ENCODE results near the gene NAA40. TPM values are rescaled to one million over a fixed set of nuclear protein-coding genes. Genes with fewer than 3 reads are reported as not detected.

Gene NAA40
- total RNA-seq, 1 experiment from 2014 or later, result 44.4 TPM

DNA sequence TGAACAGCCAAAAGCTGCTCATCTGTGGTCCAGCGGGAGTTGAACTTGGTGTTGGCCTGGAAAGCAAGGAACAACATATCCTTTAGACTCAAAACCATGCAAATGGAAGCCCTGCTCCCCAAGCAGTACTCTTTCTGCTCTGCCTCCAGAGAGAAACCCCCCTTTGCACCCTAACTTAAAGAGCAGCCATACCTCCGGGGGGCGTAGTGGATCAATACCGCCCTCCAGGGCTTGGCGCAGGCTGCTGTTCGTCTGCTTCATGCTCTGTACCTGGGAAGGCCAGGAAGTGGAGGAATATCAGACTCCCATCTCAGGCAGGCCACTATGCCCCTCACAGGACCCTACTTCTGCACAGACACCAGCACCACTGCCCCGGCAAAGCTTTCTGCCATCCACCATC is 26.1 kb upstream of the NAA40 start:
- TF ChIP-seq, protein P1, sequence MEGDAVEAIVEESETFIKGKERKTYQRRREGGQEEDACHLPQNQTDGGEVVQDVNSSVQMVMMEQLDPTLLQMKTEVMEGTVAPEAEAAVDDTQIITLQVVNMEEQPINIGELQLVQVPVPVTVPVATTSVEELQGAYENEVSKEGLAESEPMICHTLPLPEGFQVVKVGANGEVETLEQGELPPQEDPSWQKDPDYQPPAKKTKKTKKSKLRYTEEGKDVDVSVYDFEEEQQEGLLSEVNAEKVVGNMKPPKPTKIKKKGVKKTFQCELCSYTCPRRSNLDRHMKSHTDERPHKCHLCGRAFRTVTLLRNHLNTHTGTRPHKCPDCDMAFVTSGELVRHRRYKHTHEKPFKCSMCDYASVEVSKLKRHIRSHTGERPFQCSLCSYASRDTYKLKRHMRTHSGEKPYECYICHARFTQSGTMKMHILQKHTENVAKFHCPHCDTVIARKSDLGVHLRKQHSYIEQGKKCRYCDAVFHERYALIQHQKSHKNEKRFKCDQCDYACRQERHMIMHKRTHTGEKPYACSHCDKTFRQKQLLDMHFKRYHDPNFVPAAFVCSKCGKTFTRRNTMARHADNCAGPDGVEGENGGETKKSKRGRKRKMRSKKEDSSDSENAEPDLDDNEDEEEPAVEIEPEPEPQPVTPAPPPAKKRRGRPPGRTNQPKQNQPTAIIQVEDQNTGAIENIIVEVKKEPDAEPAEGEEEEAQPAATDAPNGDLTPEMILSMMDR (conservative IDR thresholded peaks at IDR 0.05), result no peak
- DNase-seq, result no peak
- H2BK15ac ChIP-seq (ENCODE audit: low read depth, low read length), result no peak overlapping the region

More for the DNA sequence above, 26.1 kb upstream of the NAA40 start:
- Mint-ChIP-seq H3K27ac (peak overlapping the region in 2 of 3 experiments; percentile 57 to 91; a peak in 3 of 7 replicates), H3K4me3 (no peak overlapping the region; a peak in 1 of 5 replicates), H3K4me1 (peaks cover 27 to 50% of the 10 kb centered on the region in 2 experiments), H3K36me3 (ENCODE audit: insufficient read depth in 1 of 3, low read depth in 3 of 3) (peaks cover 15 to 35% (median 31%) of the 10 kb centered on the region in 3 experiments; a peak in 6 of 7 replicates), H3K27me3 (ENCODE audit: low read depth) (no peaks in the 10 kb centered on the region; the same call in 1 of the 2 replicates), H3K9me3 (no peaks in the 10 kb centered on the region)
- H3K9me3 ChIP-seq (ENCODE audit: control insufficient read depth, low read depth, low read length), result no peaks in the 10 kb centered on the region
- H2BK12ac ChIP-seq (ENCODE audit: insufficient read length, low read depth, low read length), result no peak overlapping the region
- H3K27me3 ChIP-seq (ENCODE audit: insufficient read depth, low read length), result no peaks in the 10 kb centered on the region
- H4K5ac ChIP-seq (ENCODE audit: insufficient read length, low read depth, low read length), result no peak overlapping the region
- no peak overlapping the region for H3K23ac ChIP-seq (ENCODE audit: insufficient read length, low read depth, low read length)
- H4K20me1 ChIP-seq (ENCODE audit: control insufficient read depth, insufficient read depth, insufficient read length), result no peaks in the 10 kb centered on the region
- peaks cover 15% of the 10 kb centered on the region for H3K23me2 ChIP-seq (ENCODE audit: insufficient read length, low read depth, low read length, poor library complexity, severe bottlenecking)
- H2BK5ac ChIP-seq (ENCODE audit: insufficient read length, low read length), result no peak overlapping the region
- no peak overlapping the region for H3T11ph ChIP-seq (ENCODE audit: low read length)
- no peak overlapping the region for H3K4me2 ChIP-seq (ENCODE audit: insufficient read depth, insufficient read length, low read length)
- H3K4me1 ChIP-seq (ENCODE audit: insufficient read depth, low read length), result no peaks in the 10 kb centered on the region; the same call in 1 of the 2 replicates
- H3K79me2 ChIP-seq (ENCODE audit: insufficient read depth, low read length), result peaks cover 5% of the 10 kb centered on the region; the same call in 1 of the 2 replicates
- H3K18ac ChIP-seq (ENCODE audit: insufficient read length, low read depth, low read length), result no peak overlapping the region
- H3K56ac ChIP-seq (ENCODE audit: insufficient read length, low read depth, low read length), result no peak overlapping the region
- H4K8ac ChIP-seq (replicated peaks; ENCODE audit: insufficient read length, low read depth, low read length), result no peak overlapping the region
- no peak overlapping the region for H2BK120ac ChIP-seq (ENCODE audit: low read depth, low read length, poor library complexity, severe bottlenecking)
- no peak overlapping the region for H3K27ac ChIP-seq (ENCODE audit: insufficient read length, low read depth, low read length)
- H3K79me1 ChIP-seq (ENCODE audit: insufficient read depth, low read depth, low read length, poor library complexity, severe bottlenecking), result no peaks in the 10 kb centered on the region
- no peak overlapping the region for H3K4ac ChIP-seq (ENCODE audit: low read depth, low read length)
- H2AFZ ChIP-seq (ENCODE audit: low read length), result no peak overlapping the region
- H3K9ac ChIP-seq (ENCODE audit: extremely low read depth, insufficient read length, low read length), result no peak overlapping the region
- H2BK20ac ChIP-seq (ENCODE audit: low read depth, low read length, poor library complexity, severe bottlenecking), result no peak overlapping the region
- no CpG with 5 or more reads among the region's 7 CpGs for WGBS (ENCODE audit: extremely low coverage, insufficient read length, low lambda C conversion rate)
- no peak overlapping the region for H4K91ac ChIP-seq (ENCODE audit: insufficient read length, low read depth, low read length)
- no peak overlapping the region for H3K14ac ChIP-seq (ENCODE audit: insufficient read depth, low read length)
- no peak overlapping the region for H2AK5ac ChIP-seq (ENCODE audit: insufficient read length, low read length)

Data from H9 (cell line).